Amygdala (tissue), 56 donors: ENCODE data around the gene KAT2B.
A peak's percentile ranks its signal among the peaks of the same experiment; 100 is the strongest.
"Not testable (repeated sequence)": the region's sequence is repeated elsewhere in the genome, so short reads cannot be mapped to it uniquely, and the experiment has no call there.

Experiments
- DNase-seq, 56 donors: peaks; one replicate each; lab custom pipeline; 2025; lab: John Stamatoyannopoulos, UW

KAT2B gene

DNA sequence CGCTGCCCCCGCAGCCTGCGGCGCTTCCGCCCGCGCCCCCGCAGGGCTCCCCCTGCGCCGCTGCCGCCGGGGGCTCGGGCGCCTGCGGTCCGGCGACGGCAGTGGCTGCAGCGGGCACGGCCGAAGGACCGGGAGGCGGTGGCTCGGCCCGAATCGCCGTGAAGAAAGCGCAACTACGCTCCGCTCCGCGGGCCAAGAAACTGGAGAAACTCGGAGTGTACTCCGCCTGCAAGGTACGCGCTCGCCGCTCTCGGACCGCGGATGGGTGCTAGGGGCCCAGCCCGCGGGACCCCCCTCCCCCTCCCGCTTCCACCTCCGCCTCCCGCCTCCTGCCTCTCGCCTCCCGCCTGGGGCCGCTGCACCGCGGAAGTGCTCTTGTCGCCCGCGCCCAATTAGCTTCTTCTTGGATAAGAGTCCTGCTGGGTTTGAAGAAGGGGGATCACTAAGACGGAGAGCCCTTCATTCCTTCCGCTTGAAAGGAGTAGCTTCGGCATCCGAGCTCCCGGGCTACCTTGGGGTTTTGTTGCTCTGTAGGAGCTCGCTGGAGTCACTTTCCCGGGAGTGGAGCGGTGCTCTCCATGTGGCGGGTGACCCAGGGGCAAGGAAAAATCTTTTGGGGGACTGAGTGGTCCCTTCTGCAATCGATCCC, 426 bp downstream of the KAT2B start:
- peak in 55 of 56 donors; percentile 19 to 81 (median 69) for DNase-seq

DNA sequence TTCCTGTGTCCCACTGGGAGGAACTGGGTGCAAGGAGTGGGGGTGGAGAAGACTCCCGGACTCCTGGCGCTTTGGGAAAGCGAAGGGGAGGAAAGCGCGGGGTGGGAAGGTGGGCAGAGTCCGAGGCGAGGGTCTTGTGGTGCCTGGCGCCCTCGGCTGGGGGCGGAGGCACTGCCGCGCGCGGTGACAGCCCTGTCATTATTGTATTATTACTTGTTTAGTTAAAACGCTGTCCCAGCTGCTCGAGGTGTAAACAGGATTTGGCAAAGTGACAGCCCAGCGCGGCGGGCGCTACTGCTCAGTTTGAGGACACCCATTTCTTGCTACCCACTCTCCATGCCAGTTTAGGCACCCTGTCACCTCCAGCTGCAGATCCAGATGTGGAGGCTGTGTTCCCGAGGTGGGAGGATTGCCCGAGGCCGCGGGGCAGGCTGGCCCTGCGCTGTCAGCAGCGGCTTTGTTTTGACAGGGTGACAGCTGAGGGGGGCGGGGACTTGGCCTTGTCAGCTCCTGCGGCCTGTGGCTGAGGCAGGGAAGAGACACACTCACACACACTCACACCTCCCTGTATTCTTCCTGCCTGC, 1.0 kb downstream of the KAT2B start:
- peak; percentile 48 to 96 (median 89) for DNase-seq

GRCh38 chr3:20042331-20042730, 2.1 kb downstream of the KAT2B start:
- DNase-seq: no peak

DNA sequence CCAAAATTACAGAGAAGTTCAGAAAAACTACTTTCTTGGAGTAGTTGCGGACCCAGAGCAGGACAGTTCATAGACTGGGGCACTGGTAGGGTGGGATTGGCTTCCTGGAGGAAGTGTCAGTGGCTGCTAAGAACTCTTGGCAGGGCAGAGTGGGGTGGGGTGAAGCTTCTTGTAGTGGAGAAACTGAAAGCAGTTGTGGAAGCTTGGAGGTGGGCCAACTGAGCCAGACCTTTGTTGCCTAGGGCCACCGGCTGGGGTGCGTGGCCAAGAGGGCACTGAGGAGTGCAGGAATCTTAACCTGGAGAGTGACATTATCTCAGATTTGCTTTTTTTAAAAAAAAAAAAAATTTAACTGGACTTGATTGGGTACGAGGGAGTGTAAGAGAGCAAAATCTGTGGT, 3.1 kb downstream of the KAT2B start:
- peak in 44 of 56 donors; percentile 5 to 87 (median 42) for DNase-seq

GRCh38 chr3:20043825-20044224, 3.6 kb downstream of the KAT2B start:
- DNase-seq: no peak

- not testable (repeated sequence) for DNase-seq
These were observed 4.9 kb downstream of the KAT2B start for GRCh38 chr3:20045141-20045540.

DNA sequence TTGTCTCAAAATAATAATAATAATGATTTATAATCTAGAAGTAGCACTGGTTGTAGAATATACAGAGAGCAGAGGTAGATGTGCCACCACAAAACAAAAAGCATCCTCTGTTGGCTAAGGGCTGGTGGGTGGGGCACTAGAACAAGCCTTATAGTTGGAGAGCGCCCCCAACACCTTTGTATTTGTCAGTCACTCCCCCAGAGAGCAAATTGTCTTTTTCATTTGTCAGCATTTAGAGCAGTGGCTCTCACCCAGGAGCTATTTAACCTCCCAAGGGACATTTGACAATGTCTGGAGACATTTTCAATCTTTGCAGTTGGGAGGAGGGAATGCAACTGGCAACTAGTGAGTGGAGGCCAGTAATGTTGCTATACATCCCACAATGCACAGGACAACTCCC, 6.3 kb downstream of the KAT2B start:
- DNase-seq: no peak

DNA sequence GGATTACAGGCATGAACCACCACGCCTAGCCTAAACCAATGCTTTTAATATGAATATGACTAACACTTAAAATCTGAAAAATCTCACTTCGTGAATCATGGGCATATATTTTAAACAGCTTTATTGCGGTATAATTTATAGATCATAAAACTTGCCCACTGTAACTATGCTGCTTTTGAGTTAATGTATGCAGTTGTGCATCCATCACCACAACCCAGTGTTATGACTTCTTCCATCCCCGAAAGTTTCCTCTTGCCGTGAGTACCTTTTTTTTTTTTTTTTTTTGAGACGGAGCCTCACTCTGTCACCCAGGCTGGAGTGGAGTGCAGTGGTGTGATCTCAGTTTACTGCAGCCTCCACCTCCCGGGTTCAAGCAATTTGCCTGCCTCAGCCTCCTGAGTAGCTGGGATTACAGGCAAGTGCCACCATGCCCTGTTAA, 7.1 kb downstream of the KAT2B start:
- DNase-seq: no peak

DNA sequence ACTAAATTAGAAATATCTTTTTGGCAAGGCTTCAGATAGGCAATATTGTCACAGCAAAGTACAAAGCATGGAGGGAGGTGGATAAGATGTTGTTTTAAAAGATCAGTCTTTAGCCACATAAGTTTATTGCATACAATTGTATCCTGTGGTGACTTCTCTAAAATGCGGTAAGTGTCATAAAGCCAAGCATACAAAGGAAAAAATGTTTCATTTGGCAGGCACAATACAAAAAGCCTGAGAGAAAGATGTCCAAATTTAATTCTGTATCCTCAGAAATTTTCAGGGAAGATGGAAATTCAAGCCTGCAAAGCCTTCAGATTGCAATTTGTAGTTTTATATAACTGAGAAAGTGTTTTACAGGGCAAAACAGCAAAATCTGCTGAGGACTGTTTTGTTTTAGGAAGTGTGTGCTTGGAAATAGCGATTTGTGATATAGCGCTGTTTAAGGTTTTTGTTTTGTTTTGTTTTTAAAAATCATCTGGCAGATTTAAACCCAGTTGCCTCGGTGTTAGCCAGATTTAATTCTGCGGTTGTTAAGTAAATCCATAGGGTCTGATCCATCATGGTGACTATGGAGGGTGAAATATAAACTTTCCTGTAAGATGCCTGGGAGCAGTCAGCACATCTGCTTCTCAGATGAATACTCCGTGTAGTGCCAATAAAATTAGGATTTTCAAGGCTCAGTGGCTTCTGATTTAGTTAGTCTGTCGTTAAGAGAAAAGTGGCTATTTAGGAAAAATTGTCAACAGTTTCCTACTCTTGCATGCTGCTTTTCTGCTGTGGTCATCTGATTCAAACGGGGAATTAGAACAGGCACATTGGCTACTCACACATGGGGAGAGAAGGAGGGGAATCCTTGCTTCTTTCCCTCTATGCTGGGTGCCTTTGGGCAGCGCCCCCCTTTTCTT, 8.0 kb downstream of the KAT2B start:
- peak in 3 of 56 donors; percentile 13 to 31 (median 17) for DNase-seq

- DNase-seq: no peak
These were observed 11.0 kb downstream of the KAT2B start for GRCh38 chr3:20051123-20051806.

DNA sequence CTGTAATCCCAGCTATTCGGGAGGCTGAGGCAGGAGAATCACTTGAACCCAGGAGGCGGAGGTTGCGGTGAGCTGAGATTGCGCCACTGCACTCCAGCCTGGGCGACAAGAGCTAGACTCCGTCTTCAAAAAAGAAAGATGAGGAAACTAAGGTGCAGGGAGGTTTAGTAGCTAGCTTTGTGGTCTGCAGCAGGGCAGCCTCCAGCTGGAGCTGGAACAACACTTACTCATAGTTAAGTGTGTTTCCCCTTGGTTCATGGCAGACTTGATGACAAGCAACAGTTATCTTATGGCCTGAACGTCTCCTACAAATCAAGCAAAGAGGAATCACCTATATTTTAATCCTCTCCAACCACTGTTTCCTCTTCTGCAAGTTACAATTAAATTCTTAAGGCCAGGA, 12.6 kb downstream of the KAT2B start:
- no peak for DNase-seq

- peak in 5 of 56 donors; percentile 11 to 38 (median 35) for DNase-seq
These were observed 14.3 kb downstream of the KAT2B start for GRCh38 chr3:20054549-20054987.

- peak in 2 of 56 donors; percentile 16 to 53 for DNase-seq
These were observed 15.0 kb downstream of the KAT2B start for GRCh38 chr3:20055020-20055775.

GRCh38 chr3:20055842-20056241, 15.6 kb downstream of the KAT2B start:
- DNase-seq: no peak

- DNase-seq: no peak
These were observed 16.7 kb downstream of the KAT2B start for GRCh38 chr3:20056725-20057611.

DNA sequence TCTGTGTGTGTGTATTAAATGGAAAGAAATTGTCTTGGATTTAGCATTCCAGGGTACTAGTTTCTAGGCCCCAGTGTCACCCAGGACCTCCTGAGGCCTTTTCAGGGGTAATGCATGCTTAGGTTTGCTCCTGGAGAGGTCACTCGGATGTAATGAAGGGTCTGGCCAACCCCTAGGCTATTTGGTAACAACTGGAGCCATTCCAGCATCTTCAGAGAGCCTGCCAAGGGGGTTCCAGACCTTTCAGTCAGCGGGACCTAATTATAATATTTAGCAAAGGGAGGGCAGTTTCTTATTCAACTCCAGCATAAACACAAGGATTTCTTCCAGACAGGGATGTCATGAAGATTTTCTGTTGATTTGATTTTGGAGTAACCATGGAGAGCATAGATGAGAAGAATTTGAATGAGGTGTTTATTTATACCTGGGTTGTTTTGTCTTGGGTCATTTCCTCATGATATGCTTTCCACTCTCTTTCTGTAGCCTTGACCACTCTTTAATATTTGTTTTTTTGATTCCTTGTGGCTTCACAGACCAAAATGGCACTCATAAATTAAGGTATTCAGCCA, 17.4 kb downstream of the KAT2B start:
- peak in 8 of 56 donors; percentile 10 to 47 (median 24) for DNase-seq

DNA sequence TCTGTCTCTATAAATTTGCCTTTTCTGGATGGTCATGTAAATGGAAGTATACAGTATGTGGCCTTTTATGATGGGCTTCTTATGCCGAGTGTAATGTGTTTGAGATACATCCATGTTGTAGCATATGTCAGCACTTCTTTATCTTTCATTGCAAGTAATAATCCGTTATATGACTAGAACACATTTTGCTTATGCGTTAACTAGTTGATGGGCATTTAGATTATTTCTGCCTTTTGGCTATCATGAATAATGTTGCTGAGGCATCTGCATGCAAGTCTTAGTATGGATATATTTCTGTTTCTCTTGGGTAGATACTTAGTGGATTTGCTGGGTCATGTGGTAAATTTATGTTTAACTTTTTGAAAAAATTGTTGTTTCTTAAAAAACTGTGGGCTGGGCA, 19.7 kb downstream of the KAT2B start:
- DNase-seq: no peak

DNA sequence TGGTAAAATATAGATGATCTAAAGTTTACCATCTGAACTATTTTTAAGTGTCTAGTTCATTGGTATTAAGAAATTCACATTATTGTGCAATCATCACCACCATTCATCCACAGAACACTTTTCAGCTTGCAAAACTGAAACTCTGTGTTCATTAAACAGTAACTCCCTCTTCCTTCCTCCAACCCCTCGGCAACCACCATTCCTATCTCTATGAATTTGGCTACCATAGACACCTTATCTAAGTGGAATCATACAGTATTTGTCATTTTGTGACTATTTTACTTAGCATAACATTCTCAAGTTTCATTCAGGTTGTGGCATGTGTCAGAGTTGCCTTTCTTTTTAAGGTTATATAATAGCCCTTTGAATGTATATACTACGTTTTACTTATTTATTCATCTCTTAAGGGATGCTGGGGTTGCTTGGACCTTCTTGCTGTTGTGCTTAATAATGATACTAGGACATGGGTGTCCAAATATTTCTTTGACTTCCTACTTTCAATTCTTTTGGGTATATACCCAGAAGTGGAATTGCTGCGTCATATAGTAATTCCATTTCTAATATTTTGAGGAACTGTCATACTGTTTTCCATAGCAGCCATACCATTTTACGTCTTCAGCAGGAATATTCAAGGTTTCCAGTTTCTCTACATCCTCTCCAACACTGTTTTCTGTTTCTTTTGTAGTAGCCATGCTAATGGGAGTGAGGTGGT, 20.9 kb downstream of the KAT2B start:
- no peak for DNase-seq
